Activated T-helper 9 cell treated with anti-CD3 and anti-CD28 coated beads, Interleukin-2, amount 50 U/mL, for 16 hours (primary cell): ENCODE measurements around the gene MUCL1.

Experiments used
- DNase-seq: peaks from one replicate; pipeline ENCODE4 v3.0.0-alpha.2; 2020; ENCODE audit warnings: low read depth

MUCL1 gene

DNA sequence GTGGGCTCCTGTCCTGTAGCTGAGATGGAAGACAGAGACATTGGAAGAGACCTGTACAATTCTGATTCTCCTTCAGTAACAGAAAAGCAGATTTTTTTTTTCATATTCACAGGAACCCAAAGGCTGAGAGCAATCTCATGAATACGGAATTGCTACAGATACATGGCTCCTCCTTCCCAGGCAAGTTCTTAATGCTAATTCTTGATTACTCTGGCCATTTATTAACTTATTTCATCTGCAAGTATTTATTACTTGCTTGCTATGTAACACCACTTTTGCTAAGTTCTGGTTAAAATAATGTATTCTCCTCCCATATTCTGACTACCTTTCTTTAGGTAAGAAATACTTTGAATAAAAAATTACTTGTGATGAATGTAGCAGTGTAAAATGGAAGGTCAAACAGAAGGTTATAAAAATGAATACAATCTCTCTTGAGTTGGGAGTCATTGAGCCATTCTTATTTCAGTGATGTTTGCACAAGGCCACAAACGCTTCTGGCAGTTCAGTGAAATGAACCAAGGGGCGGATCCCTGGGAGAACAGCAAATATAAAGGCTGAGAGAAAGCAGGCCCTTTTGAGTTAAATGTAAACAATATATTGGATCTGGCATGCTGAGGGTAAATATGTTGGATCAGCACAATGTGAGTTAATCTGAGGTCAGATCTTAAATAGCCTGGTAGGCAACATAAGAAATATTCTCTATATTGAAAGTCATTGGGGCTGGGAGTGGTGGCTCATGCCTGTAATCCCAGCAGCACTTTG lies 37.6 kb downstream of the MUCL1 start:
- no peak for DNase-seq
